ENCODE results near the gene CCDC47.
"Not testable (repeated sequence)": the region's sequence is repeated elsewhere in the genome, so short reads cannot be mapped to it uniquely, and the experiment has no call there.

Gene CCDC47

DNA sequence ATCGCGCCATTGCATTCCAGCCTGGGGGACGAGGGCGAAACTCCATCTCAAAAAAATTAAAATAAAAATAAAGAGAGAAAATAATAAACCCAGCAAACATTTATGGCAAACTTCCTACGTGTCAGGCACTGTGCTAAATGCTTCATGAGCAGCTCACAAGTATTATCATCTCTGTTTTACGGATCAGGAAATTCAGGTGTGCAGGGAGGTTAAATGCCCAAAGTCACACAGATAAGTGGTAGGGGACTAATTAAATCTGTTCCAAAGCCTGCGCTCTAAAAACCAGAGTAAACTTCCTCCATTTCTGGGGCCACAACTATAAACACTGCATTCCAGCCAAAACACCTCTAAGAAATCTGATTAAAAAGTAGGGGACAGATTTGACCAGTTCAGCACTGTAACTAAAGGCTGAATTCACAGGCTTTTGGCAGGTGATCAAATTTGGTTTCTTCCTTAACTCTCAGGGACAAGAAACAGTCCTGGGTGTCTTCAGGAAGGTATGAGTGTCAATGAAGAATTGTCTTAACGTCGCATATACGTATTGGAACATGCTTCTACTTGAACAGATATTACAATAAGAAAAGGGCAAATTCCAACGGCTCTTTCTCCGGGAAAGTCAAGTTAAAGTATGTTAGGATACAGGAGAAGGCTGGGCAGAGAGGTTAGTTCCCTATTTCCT is 32.8 kb downstream of the CCDC47 start:
- in situ Hi-C loops (cut with MboI; ENCODE audit: low sequenced_read_pairs), result no loop called here

DNA sequence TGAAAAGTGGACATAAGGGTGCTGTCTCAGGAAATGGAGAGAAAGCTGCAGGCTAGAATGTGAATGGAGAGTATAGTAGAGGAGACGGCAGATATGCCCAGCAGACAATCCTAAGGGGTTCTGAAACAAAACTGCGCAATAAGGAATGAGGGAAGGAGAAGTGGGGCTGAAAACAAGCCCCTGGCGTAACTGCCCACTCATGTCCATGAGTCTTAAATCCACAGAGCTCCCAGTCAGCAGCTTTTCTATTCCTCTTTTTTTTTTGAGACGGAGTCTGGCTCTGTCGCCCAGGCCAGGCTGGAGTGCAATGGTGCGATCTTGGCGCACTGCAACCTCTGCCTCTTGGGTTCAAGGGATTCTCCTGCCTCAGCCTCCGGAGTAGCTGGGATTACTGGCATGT is 37.7 kb downstream of the CCDC47 start:
- in situ Hi-C loops (cut with MboI; ENCODE audit: low sequenced_read_pairs), result no loop called here

- in situ Hi-C loops (cut with MboI; ENCODE audit: low sequenced_read_pairs), result no loop called here
These were observed 51.0 kb downstream of the CCDC47 start for GRCh38 chr17:63722403-63722802.

DNA sequence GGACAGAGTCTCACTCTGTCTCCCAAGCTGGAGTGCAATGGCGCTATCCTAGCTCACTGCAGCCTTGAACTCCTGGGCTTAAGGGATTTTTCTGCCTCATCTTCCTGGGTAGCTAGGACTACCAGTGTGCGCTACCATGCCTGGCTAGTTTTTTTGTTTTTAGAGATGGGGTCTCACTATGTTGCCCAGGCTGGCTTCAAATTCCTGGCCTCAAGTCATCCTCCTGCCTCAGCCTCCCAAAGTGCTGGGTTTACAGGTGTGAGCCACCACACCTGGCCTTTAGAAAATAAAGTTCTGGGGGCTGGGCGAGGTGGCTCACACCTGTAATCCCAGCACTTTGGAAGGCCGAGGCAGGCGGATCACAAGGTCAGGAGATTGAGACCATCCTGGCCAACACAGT is 53.2 kb downstream of the CCDC47 start:
- in situ Hi-C loops (cut with MboI; ENCODE audit: low sequenced_read_pairs), result not testable (repeated sequence)

GRCh38 chr17:63718988-63719387 is 54.4 kb downstream of the CCDC47 start:
- in situ Hi-C loops (cut with MboI; ENCODE audit: low sequenced_read_pairs), result no loop called here

DNA sequence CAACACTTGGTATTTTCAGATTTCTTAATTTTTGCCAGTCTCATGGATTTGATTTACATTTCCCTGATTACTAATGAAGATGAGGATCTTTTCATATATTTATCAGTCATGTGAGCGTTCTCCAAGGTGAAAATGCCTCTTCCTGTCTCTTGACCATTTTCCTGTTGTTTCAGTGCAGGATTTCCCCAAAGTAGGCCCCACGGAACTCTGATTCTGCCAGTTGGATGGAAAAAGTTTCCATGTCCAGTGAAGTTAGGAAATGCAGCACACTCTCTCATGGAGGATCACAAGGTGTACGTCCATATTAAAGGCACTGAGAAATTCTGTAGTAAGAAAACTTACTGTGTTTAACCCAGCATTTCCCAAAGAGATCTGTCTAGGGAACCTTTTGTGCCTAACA is 57.0 kb downstream of the CCDC47 start:
- in situ Hi-C loops (cut with MboI; ENCODE audit: low sequenced_read_pairs), result no loop called here

DNA sequence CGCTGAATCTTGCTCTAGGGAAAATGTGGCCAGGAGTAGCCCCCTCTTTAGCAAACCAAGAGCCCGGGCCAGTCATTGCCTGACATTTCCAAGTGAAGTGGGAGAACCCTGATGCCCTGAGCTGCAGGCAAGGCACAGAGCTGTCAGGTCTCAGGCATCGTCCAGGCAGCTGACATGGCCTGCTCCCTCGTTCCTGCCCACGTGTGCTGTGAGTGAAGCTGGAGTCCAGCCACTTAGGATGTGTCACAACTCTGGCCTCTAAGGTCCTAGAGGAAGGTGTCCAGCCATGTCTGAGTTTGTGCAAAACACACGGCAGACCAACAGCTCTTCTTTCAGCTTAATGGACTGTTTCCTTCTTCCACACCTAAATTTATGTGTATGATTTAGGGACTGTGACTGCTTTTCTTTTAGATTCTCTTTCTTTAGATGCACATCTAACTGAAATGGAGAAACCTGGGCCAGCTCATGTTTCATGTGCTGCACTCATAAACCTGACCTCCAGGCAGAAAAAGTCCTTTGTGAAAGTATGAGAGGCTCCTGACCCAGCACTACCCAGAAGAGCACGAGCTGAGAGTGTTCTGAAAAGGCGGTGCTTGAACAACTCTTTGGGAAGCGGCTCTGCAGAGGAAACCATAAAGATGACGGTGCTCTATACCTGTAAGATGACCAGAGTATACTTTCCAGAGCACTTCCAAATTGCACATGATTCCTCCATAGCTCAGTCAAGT is 58.7 kb downstream of the CCDC47 start:
- in situ Hi-C loops (cut with MboI; ENCODE audit: low sequenced_read_pairs), result no loop called here

DNA sequence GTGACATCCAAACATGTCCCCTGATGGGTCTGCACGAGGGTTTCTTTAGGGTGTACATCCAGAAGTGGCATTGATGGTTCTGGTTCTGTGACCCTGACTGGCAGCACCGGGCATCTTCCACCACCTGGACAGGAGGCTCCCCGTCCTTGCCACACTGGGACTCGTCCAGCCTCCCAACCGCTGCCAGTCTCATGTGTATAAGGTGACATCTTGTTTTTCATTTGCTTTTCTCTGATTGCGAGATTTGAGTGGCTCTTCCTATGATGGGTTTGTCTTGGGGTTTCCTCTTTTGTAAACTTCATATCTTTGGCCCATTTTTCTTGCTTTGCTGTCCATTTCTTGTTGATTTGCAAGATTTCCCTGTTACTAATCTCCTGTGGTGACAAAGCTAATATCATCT is 64.3 kb downstream of the CCDC47 start:
- in situ Hi-C loops (cut with MboI; ENCODE audit: low sequenced_read_pairs), result no loop called here

- in situ Hi-C loops (cut with MboI; ENCODE audit: low sequenced_read_pairs), result no loop called here
These were observed 66.2 kb downstream of the CCDC47 start for GRCh38 chr17:63707151-63707550.

GRCh38 chr17:63706336-63707082 is 66.9 kb downstream of the CCDC47 start:
- in situ Hi-C loops (cut with MboI; ENCODE audit: low sequenced_read_pairs), result no loop called here

- in situ Hi-C loops (cut with MboI; ENCODE audit: low sequenced_read_pairs), result no loop called here
These were observed 67.7 kb downstream of the CCDC47 start for GRCh38 chr17:63705657-63706056.

- in situ Hi-C loops (cut with MboI; ENCODE audit: low sequenced_read_pairs), result no loop called here
These were observed 68.6 kb downstream of the CCDC47 start for GRCh38 chr17:63704836-63705235.

GRCh38 chr17:63704259-63704576 is 69.2 kb downstream of the CCDC47 start:
- in situ Hi-C loops (cut with MboI; ENCODE audit: low sequenced_read_pairs), result no loop called here

- in situ Hi-C loops (cut with MboI; ENCODE audit: low sequenced_read_pairs), result no loop called here
These were observed 69.7 kb downstream of the CCDC47 start for GRCh38 chr17:63703556-63704258.

DNA sequence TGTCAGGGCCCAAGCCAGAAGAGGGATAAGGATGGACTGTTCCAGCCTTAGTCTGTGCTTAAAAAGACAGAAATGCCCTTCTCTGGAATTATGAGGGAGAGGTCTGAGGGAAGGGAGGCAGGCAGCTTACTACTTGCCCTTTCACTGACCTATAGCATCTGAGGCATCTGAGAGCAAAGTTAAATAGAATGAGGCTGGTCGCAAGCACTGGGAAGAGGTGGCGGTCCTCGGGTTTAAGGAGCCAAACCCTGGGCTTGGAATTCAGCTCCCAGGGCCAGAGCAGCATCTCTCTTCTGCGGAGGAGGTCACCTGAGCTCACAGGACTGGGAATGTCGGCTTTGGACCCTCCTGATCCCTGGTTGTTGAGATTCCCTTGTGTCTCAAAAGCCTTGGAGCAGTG is 70.4 kb downstream of the CCDC47 start:
- in situ Hi-C loops (cut with MboI; ENCODE audit: low sequenced_read_pairs), result no loop called here

- in situ Hi-C loops (cut with MboI; ENCODE audit: low sequenced_read_pairs), result no loop called here
These were observed 70.7 kb downstream of the CCDC47 start for GRCh38 chr17:63702721-63703015.

DNA sequence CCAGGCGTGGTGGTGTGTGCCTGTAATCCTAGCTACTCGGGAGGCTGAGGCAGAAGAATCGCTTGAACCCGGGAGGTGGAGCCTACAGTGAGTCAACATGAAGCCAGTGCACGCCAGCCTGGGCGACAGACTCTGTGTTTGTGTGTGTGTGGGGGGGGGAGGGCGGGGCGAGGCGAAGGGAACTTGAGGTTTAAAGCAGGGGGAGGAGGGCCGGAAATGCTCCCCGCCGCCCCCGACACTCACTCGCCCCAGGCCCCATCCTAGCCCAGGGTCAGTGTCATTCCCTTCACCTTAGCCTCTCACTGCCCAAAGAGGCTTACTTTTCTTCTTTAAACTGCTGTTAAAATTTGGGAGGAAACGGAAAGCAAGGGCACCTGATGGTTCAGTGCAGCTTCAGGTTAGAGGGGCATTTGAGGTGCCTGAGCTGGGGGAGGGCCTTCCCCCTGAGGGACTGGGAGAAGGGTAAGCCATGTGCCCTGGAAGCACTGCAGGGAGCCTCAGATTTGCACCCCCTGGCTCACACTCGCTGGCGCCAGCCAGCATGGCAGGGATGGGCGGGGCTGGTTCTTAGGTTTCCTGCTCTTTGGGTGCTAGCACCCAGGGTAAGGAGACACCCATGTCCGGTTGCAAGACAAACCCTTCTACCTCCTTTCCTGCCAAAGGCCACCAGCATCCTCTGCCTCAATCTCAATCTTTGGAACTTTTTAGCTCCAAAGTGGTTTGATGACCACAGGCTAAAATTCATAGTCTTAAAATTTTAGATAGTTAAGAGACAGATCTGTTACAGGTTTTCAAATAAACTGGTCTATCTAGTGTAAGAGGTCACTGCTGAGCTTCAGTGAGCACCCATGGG is 71.3 kb downstream of the CCDC47 start:
- in situ Hi-C loops (cut with MboI; ENCODE audit: low sequenced_read_pairs), result no loop called here

- in situ Hi-C loops (cut with MboI; ENCODE audit: low sequenced_read_pairs), result no loop called here
These were observed 72.0 kb downstream of the CCDC47 start for GRCh38 chr17:63701456-63701820.

- in situ Hi-C loops (cut with MboI; ENCODE audit: low sequenced_read_pairs), result no loop called here
These were observed 72.6 kb downstream of the CCDC47 start for GRCh38 chr17:63700528-63701455.
